GM21723 (cell line): ENCODE measurements around the gene WWC1.
"Not testable (repeated sequence)": the region's sequence is repeated elsewhere in the genome, so short reads cannot be mapped to it uniquely, and the experiment has no call there.

Experiments used
- ATAC-seq: cut with Tn5 transposase; IDR thresholded peaks from one replicate; pipeline ENCODE4 v1.9.1; 2021; ENCODE audit warnings: mild to moderate bottlenecking, moderate library complexity; ENCODE audit not compliant: unreplicated experiment

The WWC1 gene

GRCh38 chr5:168328814-168329213 is 37.4 kb downstream of the WWC1 start:
- ATAC-seq, result peak; percentile 84

DNA sequence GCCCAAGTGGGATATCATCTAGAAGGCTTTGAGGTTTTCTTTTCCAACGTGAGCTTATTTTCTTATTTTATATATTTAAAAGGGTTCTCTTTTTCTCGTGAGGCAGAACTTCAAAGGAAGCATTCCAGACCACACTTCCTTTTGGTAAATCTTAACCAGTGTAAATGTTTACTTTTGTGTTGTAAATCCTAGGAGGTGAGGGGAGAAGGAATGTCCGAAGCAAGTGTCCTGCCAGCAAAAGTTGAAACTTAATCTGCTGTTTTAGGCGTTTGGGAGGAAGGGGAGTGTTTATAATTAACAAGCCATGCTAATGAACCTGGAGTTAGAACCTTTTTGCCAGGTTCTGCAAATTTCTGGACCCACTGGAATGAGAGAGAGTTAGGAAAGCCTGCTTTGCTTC is 37.9 kb downstream of the WWC1 start:
- no peak for ATAC-seq

DNA sequence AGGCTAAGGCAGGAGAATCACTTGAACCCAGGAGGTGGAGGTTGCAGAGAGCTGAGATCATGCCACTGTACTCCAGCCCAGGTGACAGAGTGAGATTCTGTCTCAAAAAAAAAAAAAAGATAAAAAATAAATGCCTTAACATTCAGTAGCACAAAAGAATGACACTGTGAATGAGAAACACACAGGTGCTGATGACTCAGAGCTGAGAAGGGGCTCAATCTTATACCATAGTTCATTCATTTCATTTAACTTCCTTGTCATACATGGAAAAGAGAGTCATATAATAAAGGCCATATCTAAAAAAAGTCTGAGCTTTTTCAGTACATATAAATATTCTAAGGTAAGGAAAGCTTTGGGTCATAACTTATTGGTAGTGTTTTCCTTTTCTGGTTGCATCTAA is 40.6 kb downstream of the WWC1 start:
- no peak for ATAC-seq

GRCh38 chr5:168334280-168334679 is 42.8 kb downstream of the WWC1 start:
- no peak for ATAC-seq

GRCh38 chr5:168334695-168335094 is 43.2 kb downstream of the WWC1 start:
- no peak for ATAC-seq

- no peak for ATAC-seq
These were observed 45.9 kb downstream of the WWC1 start for GRCh38 chr5:168337361-168337760.

- no peak for ATAC-seq
These were observed 47.8 kb downstream of the WWC1 start for GRCh38 chr5:168339109-168339771.

- ATAC-seq, result not testable (repeated sequence)
These were observed 48.3 kb downstream of the WWC1 start for GRCh38 chr5:168339772-168340140.

GRCh38 chr5:168340487-168340886 is 49.0 kb downstream of the WWC1 start:
- no peak for ATAC-seq

DNA sequence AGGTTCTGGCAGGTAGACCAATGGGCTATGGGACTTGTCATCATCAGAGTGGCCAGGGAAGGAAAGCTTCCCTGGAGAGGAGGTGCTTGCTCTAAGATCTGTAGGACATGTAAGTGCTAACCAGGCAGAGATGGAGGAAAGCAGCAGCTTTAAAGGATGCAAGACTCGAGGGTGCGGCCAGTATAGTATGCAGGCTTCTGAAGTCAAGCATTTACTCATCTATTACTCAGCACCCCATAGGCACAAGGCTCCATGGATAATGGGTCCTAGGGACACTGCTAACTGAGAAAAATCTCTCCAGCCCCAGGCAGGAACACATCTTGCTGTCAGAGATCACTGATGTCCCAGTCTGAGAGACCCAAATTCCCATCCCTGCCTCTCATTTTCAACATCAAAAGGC is 49.7 kb downstream of the WWC1 start:
- no peak for ATAC-seq

DNA sequence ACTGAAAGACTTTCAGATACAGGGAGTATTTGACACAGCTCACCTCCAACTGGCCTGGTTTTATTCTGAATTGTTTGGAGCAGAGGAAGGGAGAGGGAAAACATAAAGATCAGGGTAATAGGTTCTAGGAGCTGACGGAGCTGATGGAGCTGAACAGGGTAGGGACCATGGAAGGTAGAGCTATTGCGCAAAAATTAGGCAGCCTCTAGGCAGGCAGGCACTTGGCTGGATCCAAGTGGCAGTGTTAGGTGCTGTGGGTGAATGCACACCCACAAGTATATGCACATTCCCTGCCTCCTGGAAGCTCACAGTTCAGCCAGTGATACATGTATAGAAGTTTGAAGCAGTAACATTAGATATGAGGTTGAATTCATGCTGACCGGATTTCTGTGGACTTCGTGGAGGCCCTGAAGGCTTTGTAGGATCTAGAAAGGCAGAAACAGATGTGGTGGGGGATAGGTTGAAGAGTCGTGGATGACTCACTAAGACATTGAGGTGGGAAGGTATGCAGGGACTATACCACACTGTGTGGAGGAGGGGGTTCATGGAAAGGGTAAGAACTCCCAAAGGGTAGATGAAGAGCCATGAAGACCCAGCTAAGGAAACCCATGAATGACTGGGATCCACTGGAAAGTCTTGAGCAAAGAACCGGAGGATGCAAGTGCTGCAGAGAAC is 50.8 kb downstream of the WWC1 start:
- no peak for ATAC-seq

DNA sequence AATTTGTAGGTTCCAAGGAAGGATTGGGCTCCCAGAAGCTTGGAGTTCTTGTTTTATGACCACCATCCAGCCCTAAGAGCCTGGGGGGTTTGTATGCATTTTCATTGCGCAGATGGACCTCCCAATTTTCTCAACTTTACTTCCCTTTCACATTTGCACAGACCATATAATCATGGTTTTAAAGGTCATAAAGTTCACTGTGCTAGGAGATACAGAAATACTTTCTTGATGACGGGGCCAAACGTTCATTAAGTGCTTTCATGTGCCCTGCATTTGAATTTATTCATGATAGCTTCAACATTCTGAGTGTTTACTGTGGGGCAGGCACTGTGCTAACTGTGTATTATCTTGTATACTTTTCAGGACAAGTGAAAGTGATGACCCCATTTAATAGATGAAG is 51.5 kb downstream of the WWC1 start:
- ATAC-seq, result no peak

DNA sequence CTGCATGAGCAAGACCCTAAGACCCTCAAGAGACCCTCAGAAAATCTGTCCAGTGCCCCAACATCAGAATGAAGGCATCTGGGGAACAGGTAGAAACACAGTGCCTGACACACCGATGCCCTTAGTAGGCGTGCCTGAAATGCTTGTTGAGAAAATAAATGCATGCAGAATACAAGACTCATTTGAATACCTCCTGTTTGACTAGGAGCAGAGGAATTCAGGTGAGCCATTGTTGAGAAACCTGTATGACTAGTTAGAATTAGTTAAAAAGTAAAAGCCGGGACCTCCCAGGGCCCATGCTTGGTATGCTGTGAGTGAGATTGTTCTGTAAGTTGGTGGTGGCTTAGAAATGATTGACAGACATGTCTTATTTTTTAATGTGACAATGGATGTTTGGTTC is 55.0 kb downstream of the WWC1 start:
- ATAC-seq, result no peak

DNA sequence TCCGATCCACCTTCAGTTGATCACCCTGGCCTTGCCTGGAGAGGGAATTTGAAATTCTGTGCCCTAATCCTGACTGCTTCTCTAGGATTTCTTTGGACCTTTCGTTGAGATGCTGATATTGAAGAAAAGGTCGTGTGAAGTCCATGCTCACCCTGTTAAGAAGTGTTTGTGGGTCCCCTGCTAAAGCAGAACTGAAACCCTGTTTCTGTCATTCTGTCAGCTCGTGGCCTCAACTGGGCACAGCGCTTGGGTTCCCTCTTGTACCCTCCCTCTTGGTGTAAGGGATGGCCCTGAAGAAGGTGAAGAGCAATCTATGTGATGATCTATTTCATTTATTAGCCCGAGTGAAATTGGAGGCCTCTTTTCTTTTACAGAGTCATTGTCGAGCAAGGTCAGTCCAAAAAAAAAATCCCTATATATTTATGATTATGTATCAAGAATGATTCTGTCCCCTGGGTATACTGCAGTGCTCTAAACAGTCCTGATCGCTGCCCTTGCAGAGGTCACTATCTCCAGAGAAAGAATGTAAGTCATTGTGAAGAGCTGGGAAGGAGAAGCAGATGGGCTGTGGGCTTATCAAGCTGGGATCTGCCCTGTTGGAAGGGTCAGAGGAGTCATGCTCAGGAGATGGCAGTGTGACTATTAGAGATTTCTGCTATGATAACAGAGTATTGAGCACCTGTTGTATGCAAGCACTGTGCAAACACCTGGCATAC is 56.1 kb downstream of the WWC1 start:
- peak; percentile 76 for ATAC-seq

- ATAC-seq, result no peak
These were observed 56.6 kb downstream of the WWC1 start for GRCh38 chr5:168348084-168348414.

GRCh38 chr5:168350315-168350714 is 58.9 kb downstream of the WWC1 start:
- ATAC-seq, result no peak

- ATAC-seq, result no peak
These were observed 61.9 kb downstream of the WWC1 start for GRCh38 chr5:168353216-168353957.

DNA sequence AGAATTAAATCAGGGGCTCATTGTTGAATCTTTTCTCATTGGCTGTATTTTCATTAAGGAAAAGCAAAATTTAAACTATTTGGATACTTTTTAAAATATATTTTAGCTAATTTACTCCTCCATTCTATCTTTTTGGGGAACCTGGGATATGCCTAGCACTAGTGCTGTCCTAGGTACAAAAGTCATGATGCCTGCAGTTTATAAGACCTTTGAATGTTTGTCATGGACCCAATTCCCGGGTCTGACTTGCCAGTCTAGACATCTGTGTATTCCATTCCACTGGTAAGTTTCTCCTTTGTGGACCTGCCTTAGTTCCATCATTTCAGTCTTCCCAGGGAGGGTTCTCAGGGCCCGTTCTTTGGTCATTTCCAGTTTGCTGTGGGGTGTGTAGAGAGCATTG is 63.0 kb downstream of the WWC1 start:
- ATAC-seq, result no peak

DNA sequence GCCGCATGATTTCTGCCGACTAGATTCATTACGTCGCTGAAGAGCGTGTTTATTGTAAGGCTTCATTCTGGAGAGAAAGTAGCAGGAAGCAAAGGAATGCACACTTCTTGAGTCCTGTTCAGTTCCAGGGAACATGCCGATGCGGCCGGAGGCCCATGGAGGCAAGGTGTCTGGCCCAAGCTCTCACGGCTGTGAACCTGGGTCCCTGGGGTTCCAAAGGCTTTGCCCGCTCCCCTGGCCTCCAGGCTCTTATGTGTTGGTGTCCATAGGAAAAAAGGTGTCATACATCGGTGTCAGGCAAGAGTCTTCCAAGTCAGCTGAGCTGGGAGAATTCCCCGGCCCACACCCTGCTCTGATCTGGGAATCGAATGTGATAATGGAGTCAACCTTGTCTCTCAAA is 64.7 kb downstream of the WWC1 start:
- ATAC-seq, result no peak

GRCh38 chr5:168356592-168356991 is 65.1 kb downstream of the WWC1 start:
- no peak for ATAC-seq

GRCh38 chr5:168357876-168358275 is 66.4 kb downstream of the WWC1 start:
- ATAC-seq, result no peak
